ENCODE measurements around the gene HOMER2.

- TF ChIP-seq CTCF (IDR thresholded peaks at IDR 0.05; ENCODE audit: low read depth, low read length, poor library complexity, severe bottlenecking) (no peak), EZH2phosphoT487 (IDR thresholded peaks at IDR 0.05; ENCODE audit: borderline replicate concordance, low read length) (no peak)
Measured at GRCh38 chr15:82828075-82828474, 124.4 kb downstream of the HOMER2 start.
